HepG2 (cell line): ENCODE data around the gene MRPL27. TPM values are rescaled to one million over a fixed set of nuclear protein-coding genes. Genes with fewer than 3 reads are reported as not detected.

Experiments
- ARNTL ChIP-seq: sonication (generic); formaldehyde crosslinking; IDR thresholded peaks from 2 replicates; pipeline ENCODE4 v1.4.0; 2020; ENCODE audit warnings: mild to moderate bottlenecking, missing genetic modification reagents
- CEBPG ChIP-seq: IDR thresholded peaks from 2 replicates; pipeline ENCODE4 v1.6.1; 2016
- EP300 ChIP-seq, 3 experiments: sonication (generic) in 1 of 3; formaldehyde crosslinking in 1 of 3; IDR thresholded peaks; 2 replicates each; pipeline versions ENCODE4 v1.5.1 to v1.6.1; 2011 to 2020; ENCODE audit warnings: low read depth in 2 of 3, low read length in 2 of 3, borderline replicate concordance in 1 of 3, improper control_type of control experiment in 1 of 3, mild to moderate bottlenecking in 1 of 3, missing genetic modification reagents in 1 of 3, moderate library complexity in 1 of 3
- FOXA1 ChIP-seq, 2 experiments: fragments of 450-650 bp in 1 of 2; sonication (generic) in 1 of 2; formaldehyde crosslinking in 1 of 2; IDR thresholded peaks; 2 replicates each; pipeline versions ENCODE4 v1.4.0 to v1.6.1; 2016 to 2020; ENCODE audit warnings: missing genetic modification reagents in 1 of 2
- GATA4 ChIP-seq: sonication (generic); IDR thresholded peaks from 2 replicates; pipeline ENCODE4 v1.6.1; 2016; ENCODE audit warnings: antibody characterized with exemption, low read depth, borderline replicate concordance
- HNRNPLL ChIP-seq: fragments of 200-400 bp; formaldehyde crosslinking; IDR thresholded peaks from 2 replicates; pipeline ENCODE4 v1.6.1; 2017; ENCODE audit warnings: mild to moderate bottlenecking, low read depth, low read length; ENCODE audit not compliant: poor library complexity, severe bottlenecking
- HOXA3 ChIP-seq: sonication (generic); formaldehyde crosslinking; IDR thresholded peaks from 2 replicates; pipeline ENCODE4 v1.5.0; 2020; ENCODE audit warnings: missing genetic modification reagents
- MBNL3 ChIP-seq: fragments of 250-450 bp; sonication (Bioruptor Pico); conservative IDR thresholded peaks from 2 replicates; pipeline ENCODE4 v1.8.0; 2022; ENCODE audit warnings: mild to moderate bottlenecking, inconsistent platforms
- MTERF4 ChIP-seq: sonication (generic); formaldehyde crosslinking; IDR thresholded peaks from 2 replicates; pipeline ENCODE4 v1.8.0; 2023; ENCODE audit warnings: mild to moderate bottlenecking, missing genetic modification reagents
- NBN ChIP-seq: fragments of 450-650 bp; conservative IDR thresholded peaks from 2 replicates; pipeline ENCODE4 v1.6.1; 2017
- NCOR1 ChIP-seq: fragments of 200-600 bp; sonication (generic); IDR thresholded peaks from 2 replicates; pipeline ENCODE4 v1.7.0; 2017; ENCODE audit warnings: antibody characterized with exemption, low read length, borderline replicate concordance
- NFIB ChIP-seq: sonication (generic); formaldehyde crosslinking; IDR thresholded peaks from 2 replicates; pipeline ENCODE4 v1.9.0; 2021; ENCODE audit warnings: missing genetic modification reagents, mild to moderate bottlenecking, borderline replicate concordance
- NR3C1 ChIP-seq: sonication (generic); formaldehyde crosslinking; IDR thresholded peaks from 2 replicates; pipeline ENCODE4 v1.4.0; 2020; ENCODE audit warnings: missing genetic modification reagents
- NRL ChIP-seq: sonication (generic); formaldehyde crosslinking; IDR thresholded peaks from 2 replicates; pipeline ENCODE4 v1.5.0; 2020; ENCODE audit warnings: missing genetic modification reagents, mild to moderate bottlenecking, moderate library complexity, borderline replicate concordance
- ONECUT2 ChIP-seq: sonication (generic); formaldehyde crosslinking; IDR thresholded peaks from 2 replicates; pipeline ENCODE4 v1.4.0; 2020; ENCODE audit warnings: missing genetic modification reagents
- RFX3 ChIP-seq: IDR thresholded peaks from 2 replicates; pipeline ENCODE4 v1.6.1; 2016; ENCODE audit warnings: missing biosample characterization, missing genetic modification reagents
- STAG1 ChIP-seq: sonication (generic); formaldehyde crosslinking; IDR thresholded peaks from 2 replicates; pipeline ENCODE4 v1.4.0; 2020; ENCODE audit warnings: missing genetic modification reagents
- ZNF629 ChIP-seq: sonication (generic); formaldehyde crosslinking; conservative IDR thresholded peaks from 2 replicates; pipeline ENCODE4 v1.5.0; 2020; ENCODE audit warnings: missing genetic modification reagents
- ZNF737 ChIP-seq: sonication (generic); formaldehyde crosslinking; IDR thresholded peaks from 2 replicates; pipeline ENCODE4 v1.5.0; 2020; ENCODE audit warnings: missing genetic modification reagents, mild to moderate bottlenecking, borderline replicate concordance
- ZNF768 ChIP-seq: sonication (generic); formaldehyde crosslinking; IDR thresholded peaks from 2 replicates; pipeline ENCODE4 v1.4.0; 2020; ENCODE audit warnings: missing genetic modification reagents
- ZNF83 ChIP-seq: sonication (generic); formaldehyde crosslinking; IDR thresholded peaks from 2 replicates; pipeline ENCODE4 v1.4.0; 2020; ENCODE audit warnings: missing genetic modification reagents, mild to moderate bottlenecking, borderline replicate concordance
- ZSCAN20 ChIP-seq: sonication (generic); formaldehyde crosslinking; IDR thresholded peaks from 2 replicates; pipeline ENCODE4 v1.4.0; 2020; ENCODE audit warnings: missing genetic modification reagents, mild to moderate bottlenecking, borderline replicate concordance
- polyA plus RNA-seq, 8 experiments: library from polyadenylated mRNA; depleted of rRNA in 3 of 8; stranded (reverse) in 7 of 8; unstranded in 1 of 8; fragments of >200 nt; fragmentation: Illumina TruSeq in 4 of 8; extraction: Trizol in 4 of 8; gene quantifications; 2 replicates each; pipeline versions ENCODE4 v1.2.1 to v1.2.3, GENCODE V29; 2011 to 2016; ENCODE audit warnings: low read depth in 4 of 8, missing spikeins in 1 of 8, mixed read lengths in 1 of 8; ENCODE audit not compliant: insufficient read depth in 1 of 8
- total RNA-seq, 5 experiments: library from RNA; depleted of rRNA; stranded (reverse); fragments of >200 nt; fragmentation: Illumina TruSeq; extraction: Trizol; gene quantifications; 2 replicates each; pipeline ENCODE4 v1.2.3, GENCODE V29; 2016; ENCODE audit warnings: low read depth in 1 of 5
- TF ChIP-seq, protein P1 (sequence below): sonication (generic); formaldehyde crosslinking; IDR thresholded peaks from 2 replicates; pipeline ENCODE4 v1.4.0; 2020; ENCODE audit warnings: missing genetic modification reagents

MRPL27 gene
- total and polyA plus RNA-seq, 2 of the 13 experiments (the other 11 are each of a cell fraction or from before 2014, with no cell fraction given), result 137 to 217 TPM

- TF ChIP-seq ZNF768 (CRISPR knock-in tag) (peak; percentile 76; the same call in 1 of the 2 replicates), FOXA1 (IDR thresholded peaks at IDR 0.05) (no peak), FOXA1 (CRISPR knock-in tag; IDR thresholded peaks at IDR 0.05) (no peak), ONECUT2 (CRISPR knock-in tag) (no peak), NCOR1 (no peak), CEBPG (CRISPR knock-in tag) (no peak), RFX3 (CRISPR knock-in tag) (no peak), MTERF4 (CRISPR knock-in tag) (peak; percentile 89; the same call in 1 of the 2 replicates), ZSCAN20 (peak; percentile 77; the same call in 1 of the 2 replicates), EP300 (IDR thresholded peaks at IDR 0.05; ENCODE audit: low read depth in 2 of 2, low read length in 2 of 2) (no peak), EP300 (CRISPR knock-in tag; IDR thresholded peaks at IDR 0.05; ENCODE audit: borderline replicate concordance) (no peak), HOXA3 (CRISPR knock-in tag) (peak; percentile 65), NRL (CRISPR knock-in tag) (0 out of 2 replicates have a peak, but pooled peaks have one; percentile 35), ZNF629 (CRISPR knock-in tag) (0 out of 2 replicates have a peak, but pooled peaks have one; percentile 7), NBN (no peak), NR3C1 (CRISPR knock-in tag) (no peak), NFIB (no peak), HNRNPLL (peak; percentile 29), STAG1 (no peak), ARNTL (CRISPR knock-in tag) (no peak), GATA4 (peak; percentile 58; the same call in 1 of the 2 replicates), ZNF83 (CRISPR knock-in tag) (0 out of 2 replicates have a peak, but pooled peaks have one; percentile 5), ZNF737 (CRISPR knock-in tag) (0 out of 2 replicates have a peak, but pooled peaks have one; percentile 39), MBNL3 (CRISPR knock-in tag) (no peak)
- TF ChIP-seq, protein P1, sequence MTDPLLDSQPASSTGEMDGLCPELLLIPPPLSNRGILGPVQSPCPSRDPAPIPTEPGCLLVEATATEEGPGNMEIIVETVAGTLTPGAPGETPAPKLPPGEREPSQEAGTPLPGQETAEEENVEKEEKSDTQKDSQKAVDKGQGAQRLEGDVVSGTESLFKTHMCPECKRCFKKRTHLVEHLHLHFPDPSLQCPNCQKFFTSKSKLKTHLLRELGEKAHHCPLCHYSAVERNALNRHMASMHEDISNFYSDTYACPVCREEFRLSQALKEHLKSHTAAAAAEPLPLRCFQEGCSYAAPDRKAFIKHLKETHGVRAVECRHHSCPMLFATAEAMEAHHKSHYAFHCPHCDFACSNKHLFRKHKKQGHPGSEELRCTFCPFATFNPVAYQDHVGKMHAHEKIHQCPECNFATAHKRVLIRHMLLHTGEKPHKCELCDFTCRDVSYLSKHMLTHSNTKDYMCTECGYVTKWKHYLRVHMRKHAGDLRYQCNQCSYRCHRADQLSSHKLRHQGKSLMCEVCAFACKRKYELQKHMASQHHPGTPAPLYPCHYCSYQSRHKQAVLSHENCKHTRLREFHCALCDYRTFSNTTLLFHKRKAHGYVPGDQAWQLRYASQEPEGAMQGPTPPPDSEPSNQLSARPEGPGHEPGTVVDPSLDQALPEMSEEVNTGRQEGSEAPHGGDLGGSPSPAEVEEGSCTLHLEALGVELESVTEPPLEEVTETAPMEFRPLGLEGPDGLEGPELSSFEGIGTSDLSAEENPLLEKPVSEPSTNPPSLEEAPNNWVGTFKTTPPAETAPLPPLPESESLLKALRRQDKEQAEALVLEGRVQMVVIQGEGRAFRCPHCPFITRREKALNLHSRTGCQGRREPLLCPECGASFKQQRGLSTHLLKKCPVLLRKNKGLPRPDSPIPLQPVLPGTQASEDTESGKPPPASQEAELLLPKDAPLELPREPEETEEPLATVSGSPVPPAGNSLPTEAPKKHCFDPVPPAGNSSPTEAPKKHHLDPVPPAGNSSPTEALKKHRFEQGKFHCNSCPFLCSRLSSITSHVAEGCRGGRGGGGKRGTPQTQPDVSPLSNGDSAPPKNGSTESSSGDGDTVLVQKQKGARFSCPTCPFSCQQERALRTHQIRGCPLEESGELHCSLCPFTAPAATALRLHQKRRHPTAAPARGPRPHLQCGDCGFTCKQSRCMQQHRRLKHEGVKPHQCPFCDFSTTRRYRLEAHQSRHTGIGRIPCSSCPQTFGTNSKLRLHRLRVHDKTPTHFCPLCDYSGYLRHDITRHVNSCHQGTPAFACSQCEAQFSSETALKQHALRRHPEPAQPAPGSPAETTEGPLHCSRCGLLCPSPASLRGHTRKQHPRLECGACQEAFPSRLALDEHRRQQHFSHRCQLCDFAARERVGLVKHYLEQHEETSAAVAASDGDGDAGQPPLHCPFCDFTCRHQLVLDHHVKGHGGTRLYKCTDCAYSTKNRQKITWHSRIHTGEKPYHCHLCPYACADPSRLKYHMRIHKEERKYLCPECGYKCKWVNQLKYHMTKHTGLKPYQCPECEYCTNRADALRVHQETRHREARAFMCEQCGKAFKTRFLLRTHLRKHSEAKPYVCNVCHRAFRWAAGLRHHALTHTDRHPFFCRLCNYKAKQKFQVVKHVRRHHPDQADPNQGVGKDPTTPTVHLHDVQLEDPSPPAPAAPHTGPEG (CRISPR knock-in tag), result peak; percentile 89
These were observed 27.3 kb downstream of the MRPL27 start, which contains the start of gene XYLT2 (continued) for GRCh38 chr17:50345432-50346312.
